Spinal cord (tissue), 10 donors: Measurements from ENCODE around the gene PGLYRP4. TPM values are rescaled to one million over a fixed set of nuclear protein-coding genes. Genes with fewer than 3 reads are reported as not detected.

Experiments
- DNase-seq, 6 donors: peaks; one replicate each; pipeline versions ENCODE4 v3.0.0 to v3.0.0-alpha.2; 2013 to 2015; ENCODE audit warnings: low spot score in 6 of 6, low read depth in 4 of 6
- H3K27ac ChIP-seq: one replicate; pipeline ENCODE4 v1.5.1; 2013; ENCODE audit warnings: low read depth, low read length, control low read depth
- H3K27me3 ChIP-seq: one replicate; pipeline ENCODE4 v1.6.1; 2013; ENCODE audit warnings: low read length; ENCODE audit not compliant: control insufficient read depth, insufficient read depth
- H3K36me3 ChIP-seq: one replicate; pipeline ENCODE4 v1.6.1; 2013; ENCODE audit warnings: low read length; ENCODE audit not compliant: control insufficient read depth, insufficient read depth
- H3K4me1 ChIP-seq: one replicate; pipeline ENCODE4 v1.6.1; 2013; ENCODE audit warnings: low read length; ENCODE audit not compliant: control insufficient read depth, insufficient read depth
- H3K4me3 ChIP-seq: one replicate; pipeline ENCODE4 v1.5.1; 2013; ENCODE audit warnings: low read depth, low read length, control low read depth
- H3K9me3 ChIP-seq: one replicate; pipeline ENCODE4 v1.6.1; 2013; ENCODE audit warnings: low read length; ENCODE audit not compliant: control insufficient read depth, insufficient read depth
- WGBS: methylation state at CpG from one replicate; pipeline ENCODE4 v1.1.5; 2013; ENCODE audit warnings: missing lambda C conversion rate; ENCODE audit not compliant: insufficient coverage; 5-methylcytosine and 5-hydroxymethylcytosine counted together
- polyA plus RNA-seq, 2 donors: library from polyadenylated mRNA; unstranded; fragments of 120-200 nt; gene quantifications; one replicate each; pipeline ENCODE4 v1.2.1, GENCODE V29; 2013; ENCODE audit not compliant: insufficient read length in 2 of 2
- total RNA-seq, 2 donors: library from RNA; depleted of rRNA in 1 of 2; stranded (reverse); fragments of 120-200 nt in 1 of 2; fragments of >200 nt in 1 of 2; gene quantifications; one replicate each; pipeline versions ENCODE4 v1.2.3 to v1.2.4, GENCODE V29; 2013 to 2014
- donor health status: healthy.

PGLYRP4 gene
- total and polyA plus RNA-seq, 4 donors, result not detected

GRCh38 chr1:153364766-153365666, 16.4 kb upstream of the PGLYRP4 start:
- no peak for DNase-seq
- Histone ChIP-seq H3K27ac (no peak overlapping the region), H3K4me1 (no peaks in the 10 kb centered on the region), H3K27me3 (no peaks in the 10 kb centered on the region), H3K36me3 (no peaks in the 10 kb centered on the region), H3K9me3 (no peaks in the 10 kb centered on the region), H3K4me3 (no peak overlapping the region)
- 82% methylated on average over 10 of the region's 12 CpGs for WGBS

DNA sequence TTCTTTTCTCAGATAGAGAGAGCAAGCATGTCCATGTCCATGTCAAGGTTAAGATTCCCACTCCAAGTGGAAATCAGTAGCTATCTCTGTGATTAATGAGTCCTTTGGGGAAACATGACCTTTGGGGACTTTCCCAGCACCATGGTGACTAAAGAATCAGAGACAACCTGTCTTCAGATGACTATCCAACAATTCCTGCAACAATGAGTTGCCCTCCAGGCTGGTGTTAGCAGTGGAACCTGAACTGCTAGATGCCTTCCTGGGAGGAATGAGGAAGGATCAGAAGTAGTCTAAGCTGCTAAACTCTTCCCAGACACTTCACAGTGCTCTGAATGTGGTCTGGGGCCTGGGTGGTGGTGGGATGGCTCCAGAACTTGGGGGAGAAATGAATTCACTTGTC, 15.5 kb upstream of the PGLYRP4 start:
- Histone ChIP-seq H3K4me1 (no peaks in the 10 kb centered on the region), H3K36me3 (no peaks in the 10 kb centered on the region), H3K27ac (no peak overlapping the region), H3K4me3 (no peak overlapping the region), H3K9me3 (no peaks in the 10 kb centered on the region), H3K27me3 (no peaks in the 10 kb centered on the region)
- DNase-seq, result no peak

DNA sequence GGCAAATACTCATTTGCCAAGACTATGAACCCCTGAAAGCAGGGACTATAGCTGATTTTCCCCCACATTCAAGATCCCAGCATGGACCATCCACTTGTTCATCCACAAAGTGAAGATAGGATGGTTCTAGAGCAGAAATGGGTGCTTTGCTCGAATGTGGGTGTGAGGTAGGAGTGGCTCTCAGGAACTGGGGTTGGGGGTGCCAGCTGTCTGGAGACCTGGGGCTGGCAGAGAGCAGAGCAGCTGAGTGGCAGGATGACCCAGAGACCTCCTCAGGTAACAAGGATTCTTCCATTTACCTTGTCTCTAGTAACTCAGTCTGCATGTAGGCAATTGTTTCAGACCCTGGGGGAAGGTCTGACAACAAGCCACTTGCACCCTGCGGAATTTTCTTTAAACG, 15.0 kb upstream of the PGLYRP4 start:
- H3K4me1 ChIP-seq, result no peaks in the 10 kb centered on the region
- H3K27ac ChIP-seq, result no peak overlapping the region
- H3K4me3 ChIP-seq, result no peak overlapping the region
- no peaks in the 10 kb centered on the region for H3K9me3 ChIP-seq
- H3K27me3 ChIP-seq, result no peaks in the 10 kb centered on the region
- no peaks in the 10 kb centered on the region for H3K36me3 ChIP-seq
- WGBS, result 63% methylated on average over 1 of the region's 3 CpGs
- DNase-seq, result no peak

DNA sequence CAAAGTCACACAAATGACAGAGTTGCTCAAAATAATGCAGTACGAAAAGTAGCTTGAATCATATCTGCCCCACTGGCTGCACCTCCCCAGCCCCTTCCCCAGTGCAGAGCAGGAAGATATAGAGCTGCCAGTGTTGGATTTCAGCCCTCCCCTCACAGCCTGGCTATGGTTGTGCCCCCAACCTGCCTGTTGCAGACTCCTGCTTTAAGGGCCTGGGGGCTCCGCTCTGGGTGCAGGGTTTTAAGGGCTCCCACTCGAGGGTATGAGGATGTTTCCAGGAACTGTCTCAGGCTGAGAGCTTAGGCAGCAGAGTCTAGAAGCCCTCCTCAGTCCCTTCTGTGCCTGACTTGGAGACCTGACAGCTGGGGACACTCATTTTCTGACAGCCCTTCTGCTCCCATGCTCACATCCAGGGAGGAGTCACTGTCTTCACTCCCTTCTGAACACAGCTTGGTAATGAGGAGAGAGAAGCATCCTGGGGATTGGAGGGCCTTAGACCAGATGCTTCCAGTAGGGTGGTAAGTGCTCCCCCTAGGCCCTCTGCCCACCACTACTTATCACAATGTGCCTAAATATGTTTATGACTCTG, 13.6 kb upstream of the PGLYRP4 start:
- DNase-seq, result peak in 1 of 6 donors; percentile 6
- no peaks in the 10 kb centered on the region for H3K36me3 ChIP-seq
- H3K27me3 ChIP-seq, result no peaks in the 10 kb centered on the region
- H3K4me3 ChIP-seq, result no peak overlapping the region
- H3K4me1 ChIP-seq, result no peaks in the 10 kb centered on the region
- WGBS, result 84% methylated on average over 3 of the region's 3 CpGs
- H3K27ac ChIP-seq, result no peak overlapping the region
- H3K9me3 ChIP-seq, result no peaks in the 10 kb centered on the region

DNA sequence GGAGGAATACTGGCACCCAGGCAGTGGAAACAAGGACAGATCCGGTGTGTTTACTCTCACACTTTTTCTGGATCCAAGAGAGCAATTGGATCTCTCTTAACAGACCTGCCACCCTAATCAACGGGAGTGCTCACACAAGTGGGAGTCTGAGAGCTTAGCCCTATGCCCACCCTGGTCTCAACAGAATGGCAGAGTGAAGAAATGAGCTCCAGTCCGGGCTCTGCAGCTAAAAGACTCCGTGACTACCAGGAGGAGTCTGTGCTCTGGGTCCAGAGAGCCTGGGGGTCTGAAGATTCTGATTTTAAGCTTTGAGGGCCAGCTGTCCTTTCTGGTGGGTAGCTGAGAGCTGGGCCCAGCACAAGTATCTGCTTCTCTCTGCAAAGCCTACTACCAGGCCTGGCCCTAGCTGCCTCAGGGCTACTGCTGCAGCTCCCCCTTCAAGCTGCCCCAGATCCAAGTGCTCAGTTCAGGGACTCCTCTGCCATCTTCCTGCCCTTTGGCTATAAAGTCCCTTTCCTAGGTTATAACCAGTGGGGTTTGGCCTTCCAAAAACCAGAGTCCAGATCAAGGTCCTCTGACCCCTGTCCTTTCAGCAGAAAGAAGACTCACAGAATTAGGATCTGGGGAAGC, 13.0 kb upstream of the PGLYRP4 start:
- Histone ChIP-seq H3K27ac (no peak overlapping the region), H3K4me3 (no peak overlapping the region), H3K9me3 (no peaks in the 10 kb centered on the region), H3K4me1 (no peaks in the 10 kb centered on the region), H3K27me3 (no peaks in the 10 kb centered on the region), H3K36me3 (no peaks in the 10 kb centered on the region)
- WGBS, result 76% methylated on average over 3 of the region's 4 CpGs
- DNase-seq, result no peak

DNA sequence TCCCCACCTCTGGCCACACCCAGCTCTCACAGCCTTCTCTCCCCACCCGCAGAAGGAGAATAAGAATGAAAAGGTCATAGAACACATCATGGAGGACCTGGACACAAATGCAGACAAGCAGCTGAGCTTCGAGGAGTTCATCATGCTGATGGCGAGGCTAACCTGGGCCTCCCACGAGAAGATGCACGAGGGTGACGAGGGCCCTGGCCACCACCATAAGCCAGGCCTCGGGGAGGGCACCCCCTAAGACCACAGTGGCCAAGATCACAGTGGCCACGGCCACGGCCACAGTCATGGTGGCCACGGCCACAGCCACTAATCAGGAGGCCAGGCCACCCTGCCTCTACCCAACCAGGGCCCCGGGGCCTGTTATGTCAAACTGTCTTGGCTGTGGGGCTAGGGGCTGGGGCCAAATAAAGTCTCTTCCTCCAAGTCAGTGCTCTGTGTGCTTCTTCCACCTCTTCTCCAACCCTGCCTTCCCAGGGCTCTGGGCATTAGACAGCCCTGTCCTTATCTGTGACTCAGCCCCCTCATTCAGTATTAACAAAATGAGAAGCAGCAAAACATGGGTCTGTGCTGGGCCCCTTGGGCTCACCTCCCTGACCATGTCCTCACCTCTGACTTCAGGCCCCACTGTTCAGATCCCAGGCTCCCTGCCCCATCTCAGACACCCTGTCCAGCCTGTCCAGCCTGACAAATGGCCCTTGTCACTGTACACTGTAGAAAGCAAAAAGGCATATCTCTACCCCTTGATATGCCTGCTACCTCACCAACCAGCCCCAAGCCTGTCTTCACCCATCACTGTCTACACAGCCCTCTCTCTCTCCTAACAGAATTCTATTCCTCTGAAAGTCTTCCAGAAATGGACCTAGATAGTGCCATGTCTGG, 12.2 kb upstream of the PGLYRP4 start:
- H3K36me3 ChIP-seq, result no peaks in the 10 kb centered on the region
- H3K9me3 ChIP-seq, result no peaks in the 10 kb centered on the region
- no peaks in the 10 kb centered on the region for H3K4me1 ChIP-seq
- H3K27ac ChIP-seq, result no peak overlapping the region
- WGBS, result 91% methylated on average over 7 of the region's 11 CpGs
- H3K27me3 ChIP-seq, result no peaks in the 10 kb centered on the region
- no peak overlapping the region for H3K4me3 ChIP-seq
- no peak for DNase-seq

DNA sequence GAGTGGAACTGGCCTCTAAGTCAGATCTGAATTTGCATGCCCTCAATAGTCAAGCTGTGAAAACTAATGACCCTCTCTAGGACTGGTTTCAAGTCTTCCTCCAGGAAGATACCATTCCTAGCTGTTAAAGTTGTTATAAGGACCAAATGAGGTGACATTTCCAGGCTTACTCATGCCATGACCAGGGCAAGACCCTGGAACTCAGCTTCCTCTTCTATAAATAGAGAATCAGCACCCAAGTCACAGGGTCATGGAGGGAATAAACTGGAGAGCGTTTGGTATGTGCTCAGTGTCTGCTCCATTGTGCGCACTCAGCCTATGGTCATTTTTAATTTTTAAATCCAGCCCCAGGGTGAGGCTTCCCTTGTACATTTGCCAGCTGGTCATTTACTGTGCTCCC, 11.5 kb upstream of the PGLYRP4 start:
- H3K36me3 ChIP-seq, result no peaks in the 10 kb centered on the region
- no peak overlapping the region for H3K27ac ChIP-seq
- WGBS, result no CpG with 5 or more reads among the region's 2 CpGs

GRCh38 chr1:153359241-153359640, 10.6 kb upstream of the PGLYRP4 start:
- Histone ChIP-seq H3K27me3 (no peaks in the 10 kb centered on the region), H3K4me1 (no peaks in the 10 kb centered on the region), H3K36me3 (no peaks in the 10 kb centered on the region), H3K9me3 (no peaks in the 10 kb centered on the region), H3K27ac (no peak overlapping the region), H3K4me3 (no peak overlapping the region)
- WGBS, result 89% methylated on average over 2 of the region's 6 CpGs
- DNase-seq, result no peak

More for the DNA sequence above, 11.5 kb upstream of the PGLYRP4 start:
- no peaks in the 10 kb centered on the region for H3K27me3 ChIP-seq
- H3K9me3 ChIP-seq, result no peaks in the 10 kb centered on the region
- no peaks in the 10 kb centered on the region for H3K4me1 ChIP-seq
- no peak for DNase-seq
- no peak overlapping the region for H3K4me3 ChIP-seq

- DNase-seq, result no peak
- Histone ChIP-seq H3K36me3 (no peaks in the 10 kb centered on the region), H3K27me3 (no peaks in the 10 kb centered on the region), H3K27ac (no peak overlapping the region), H3K9me3 (no peaks in the 10 kb centered on the region), H3K4me3 (no peak overlapping the region), H3K4me1 (no peaks in the 10 kb centered on the region)
- 88% methylated on average over 3 of the region's 3 CpGs for WGBS
These were observed 10.0 kb upstream of the PGLYRP4 start for GRCh38 chr1:153358691-153358975.
